NCI-H1105 (cell line): Measurements from ENCODE around the gene COL18A1.

Source experiments
- DNase-seq: peaks from one replicate; lab custom pipeline; 2025; lab: John Stamatoyannopoulos, UW

Gene COL18A1

DNA sequence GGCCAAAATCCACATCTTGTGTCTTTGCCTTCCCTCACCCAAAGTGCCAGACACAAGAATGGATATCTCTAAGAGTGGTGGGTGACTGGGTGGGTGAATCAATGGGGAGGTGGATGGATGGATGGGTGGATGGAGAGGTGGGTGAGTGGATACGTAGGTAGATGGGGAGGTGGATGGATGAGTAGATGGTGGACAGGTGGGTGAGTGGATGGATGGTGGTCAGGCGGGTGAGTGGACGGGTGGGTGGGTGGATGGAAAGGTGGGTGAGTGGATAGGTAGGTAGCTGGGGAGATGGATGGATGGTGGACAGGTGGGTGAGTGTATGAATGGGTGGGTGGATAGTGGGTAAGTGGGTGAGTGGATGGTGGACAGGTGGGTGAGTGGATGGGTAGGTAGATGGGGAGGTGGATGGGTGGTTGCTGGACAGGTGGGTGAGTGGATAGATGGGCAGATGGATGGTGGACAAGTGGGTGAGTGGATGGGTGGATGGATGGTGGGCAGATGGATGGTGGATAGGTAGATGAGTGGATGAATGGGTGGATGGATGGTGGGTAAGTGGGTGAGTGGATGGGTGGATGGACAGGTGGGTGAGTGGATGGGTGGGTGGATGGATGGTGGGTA, 103.0 kb downstream of the COL18A1 start:
- DNase-seq = no peak

DNA sequence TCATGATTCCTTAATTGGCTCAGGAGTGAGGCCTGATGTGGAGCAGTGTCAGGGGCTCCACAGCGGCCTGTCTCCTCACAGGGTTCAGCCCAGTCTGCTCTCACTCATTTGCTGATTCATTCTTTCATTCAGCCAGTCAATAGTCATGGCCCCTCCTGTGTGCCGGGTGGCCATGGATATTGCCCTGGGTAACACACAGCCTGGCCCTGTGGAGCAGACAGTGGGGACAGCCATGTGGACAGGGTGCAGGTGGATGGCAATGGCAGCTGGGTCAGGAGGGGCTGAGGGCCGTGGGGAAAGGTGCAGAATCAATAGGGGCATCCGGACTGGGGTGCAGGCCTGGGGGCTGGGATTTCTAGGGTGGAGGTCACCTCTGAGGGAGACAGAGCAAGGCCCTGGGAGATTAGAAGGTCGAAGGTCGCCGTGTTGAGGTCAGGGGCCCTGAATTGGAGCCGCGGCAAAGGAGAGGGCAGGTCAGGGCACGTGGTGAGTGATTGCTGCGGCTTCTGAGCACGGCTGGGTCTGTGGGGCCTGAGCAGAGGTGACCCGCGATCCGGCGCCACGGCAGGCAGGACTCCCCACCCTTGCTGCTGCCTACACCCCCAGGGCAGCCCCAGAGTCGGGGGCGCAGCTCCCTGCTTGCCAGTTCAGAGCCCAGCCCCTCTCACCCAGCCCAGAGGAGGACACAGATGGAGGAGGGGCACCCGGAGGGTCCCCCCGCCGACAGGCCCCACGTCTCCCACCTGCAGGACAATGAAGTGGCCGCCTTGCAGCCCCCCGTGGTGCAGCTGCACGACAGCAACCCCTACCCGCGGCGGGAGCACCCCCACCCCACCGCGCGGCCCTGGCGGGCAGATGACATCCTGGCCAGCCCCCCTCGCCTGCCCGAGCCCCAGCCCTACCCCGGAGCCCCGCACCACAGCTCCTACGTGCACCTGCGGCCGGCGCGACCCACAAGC, 103.9 kb downstream of the COL18A1 start:
- DNase-seq = no peak

- no peak for DNase-seq
Observed at GRCh38 chr21:45509566-45510465, 104.9 kb downstream of the COL18A1 start.

GRCh38 chr21:45510466-45510955, 105.5 kb downstream of the COL18A1 start:
- DNase-seq = no peak

- no peak for DNase-seq
Observed at GRCh38 chr21:45511007-45511406, 106.0 kb downstream of the COL18A1 start.

- DNase-seq = no peak
Observed at GRCh38 chr21:45511661-45512431, 106.9 kb downstream of the COL18A1 start.

- no peak for DNase-seq
Observed at GRCh38 chr21:45512626-45513002, 107.6 kb downstream of the COL18A1 start.

DNA sequence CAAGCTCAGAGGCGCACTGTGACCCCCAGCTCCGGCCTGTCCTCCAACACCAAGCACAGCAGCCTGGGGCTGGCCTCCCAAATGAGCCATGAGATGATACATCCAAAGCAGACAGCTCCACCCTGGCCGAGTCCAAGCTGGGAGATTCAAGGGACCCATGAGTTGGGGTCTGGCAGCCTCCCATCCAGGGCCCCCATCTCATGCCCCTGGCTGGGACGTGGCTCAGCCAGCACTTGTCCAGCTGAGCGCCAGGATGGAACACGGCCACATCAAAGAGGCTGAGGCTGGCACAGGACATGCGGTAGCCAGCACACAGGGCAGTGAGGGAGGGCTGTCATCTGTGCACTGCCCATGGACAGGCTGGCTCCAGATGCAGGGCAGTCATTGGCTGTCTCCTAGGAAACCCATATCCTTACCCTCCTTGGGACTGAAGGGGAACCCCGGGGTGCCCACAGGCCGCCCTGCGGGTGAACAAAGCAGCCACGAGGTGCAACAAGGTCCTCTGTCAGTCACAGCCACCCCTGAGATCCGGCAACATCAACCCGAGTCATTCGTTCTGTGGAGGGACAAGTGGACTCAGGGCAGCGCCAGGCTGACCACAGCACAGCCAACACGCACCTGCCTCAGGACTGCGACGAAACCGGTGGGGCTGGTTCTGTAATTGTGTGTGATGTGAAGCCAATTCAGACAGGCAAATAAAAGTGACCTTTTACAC, 108.2 kb downstream of the COL18A1 start:
- no peak for DNase-seq

- no peak for DNase-seq
Observed at GRCh38 chr21:45513741-45514310, 108.9 kb downstream of the COL18A1 start.

GRCh38 chr21:45514311-45515021, 109.5 kb downstream of the COL18A1 start:
- DNase-seq = no peak

- DNase-seq = no peak
Observed at GRCh38 chr21:45515241-45516061, 110.5 kb downstream of the COL18A1 start.

- no peak for DNase-seq
Observed at GRCh38 chr21:45516071-45516670, 111.2 kb downstream of the COL18A1 start.

DNA sequence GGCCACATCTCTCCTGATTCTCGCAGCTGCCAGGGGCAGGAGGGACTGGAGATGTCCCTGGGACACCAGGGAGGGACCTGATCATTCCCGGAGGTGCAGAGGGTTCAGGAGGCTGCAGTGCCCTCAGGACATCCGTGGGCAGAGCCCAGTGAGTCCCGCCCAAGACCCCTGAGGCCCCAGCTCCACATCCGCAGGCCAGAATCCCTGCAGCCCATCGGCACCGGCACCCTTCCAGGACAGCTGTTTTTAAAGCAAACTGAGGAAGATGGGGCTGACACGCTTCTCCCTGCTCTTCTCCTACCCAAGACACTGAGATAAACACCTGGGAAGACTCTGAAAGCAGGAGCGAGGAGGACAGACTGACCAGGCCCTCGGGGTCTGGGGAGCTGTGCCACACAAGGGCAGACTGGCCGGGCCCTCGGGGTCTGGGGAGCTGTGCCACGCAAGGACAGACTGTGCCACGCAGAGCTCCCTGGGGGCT, 111.7 kb downstream of the COL18A1 start:
- DNase-seq = no peak

- DNase-seq = no peak
Observed at GRCh38 chr21:45517249-45518065, 112.5 kb downstream of the COL18A1 start.

- no peak for DNase-seq
Observed at GRCh38 chr21:45518742-45519141, 113.8 kb downstream of the COL18A1 start.

DNA sequence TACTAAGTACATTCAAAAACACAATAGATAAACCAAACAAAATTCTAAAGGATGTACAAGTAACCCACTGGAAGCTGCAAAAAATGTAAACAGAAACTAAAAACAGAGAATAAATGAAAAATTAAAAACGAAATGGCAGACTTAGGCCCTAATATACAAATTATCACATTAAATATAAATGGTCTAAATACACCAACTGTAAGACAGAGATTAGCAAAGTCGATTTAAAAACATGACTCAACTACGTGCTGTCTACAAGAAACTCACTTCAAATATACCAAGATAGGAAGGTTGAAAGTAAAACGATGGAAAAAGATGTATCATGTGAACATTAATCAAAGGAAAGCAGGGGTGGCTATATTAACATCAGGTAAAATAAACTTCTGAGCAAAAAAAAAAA, 114.2 kb downstream of the COL18A1 start:
- DNase-seq = no peak

GRCh38 chr21:45521241-45521640, 116.3 kb downstream of the COL18A1 start:
- no peak for DNase-seq
